Choroid plexus epithelial cell (primary cell): ENCODE results near the gene TMEM181.
"Not testable (repeated sequence)": the region's sequence is repeated elsewhere in the genome, so short reads cannot be mapped to it uniquely, and the experiment has no call there.

Experiments used
- DNase-seq: peaks from one replicate; pipeline ENCODE4 v3.0.0-alpha.2; 2010; ENCODE audit warnings: low read depth
- H3K4me3 ChIP-seq: 2 replicates; pipeline ENCODE4 v1.5.1; 2011; ENCODE audit warnings: low read depth, mild to moderate bottlenecking, control low read depth, low read length, moderate library complexity
- TF ChIP-seq, protein P1 (sequence below): conservative IDR thresholded peaks from 2 replicates; pipeline ENCODE4 v1.5.1; 2011; ENCODE audit warnings: low read depth, mild to moderate bottlenecking, control low read depth, inconsistent platforms, low read length, moderate library complexity

The TMEM181 gene

GRCh38 chr6:158611541-158612370 lies 51.9 kb downstream of the TMEM181 start:
- peak; percentile 9 for DNase-seq

DNA sequence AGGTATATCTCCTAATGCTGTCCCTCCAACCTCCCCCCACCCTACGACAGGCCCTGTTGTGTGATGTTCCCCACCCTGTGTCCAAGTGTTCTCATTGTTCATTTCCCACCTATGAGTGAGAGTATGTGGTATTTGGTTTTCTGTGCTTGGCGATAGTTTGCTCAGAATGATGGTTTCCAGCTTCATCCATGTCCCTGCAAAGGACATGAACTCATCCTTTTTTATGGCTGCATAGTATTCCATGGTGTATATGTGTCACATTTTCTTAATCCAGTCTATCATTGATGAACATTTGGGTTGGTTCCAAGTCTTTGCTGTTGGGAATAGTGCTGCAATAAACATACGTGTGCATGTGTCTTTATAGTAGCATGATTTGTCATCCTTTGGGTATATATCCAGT lies 54.7 kb downstream of the TMEM181 start:
- not testable (repeated sequence) for H3K4me3 ChIP-seq, DNase-seq

More at GRCh38 chr6:158611541-158612370, 51.9 kb downstream of the TMEM181 start:
- H3K4me3 ChIP-seq, result no peak overlapping the region
- TF ChIP-seq, protein P1, sequence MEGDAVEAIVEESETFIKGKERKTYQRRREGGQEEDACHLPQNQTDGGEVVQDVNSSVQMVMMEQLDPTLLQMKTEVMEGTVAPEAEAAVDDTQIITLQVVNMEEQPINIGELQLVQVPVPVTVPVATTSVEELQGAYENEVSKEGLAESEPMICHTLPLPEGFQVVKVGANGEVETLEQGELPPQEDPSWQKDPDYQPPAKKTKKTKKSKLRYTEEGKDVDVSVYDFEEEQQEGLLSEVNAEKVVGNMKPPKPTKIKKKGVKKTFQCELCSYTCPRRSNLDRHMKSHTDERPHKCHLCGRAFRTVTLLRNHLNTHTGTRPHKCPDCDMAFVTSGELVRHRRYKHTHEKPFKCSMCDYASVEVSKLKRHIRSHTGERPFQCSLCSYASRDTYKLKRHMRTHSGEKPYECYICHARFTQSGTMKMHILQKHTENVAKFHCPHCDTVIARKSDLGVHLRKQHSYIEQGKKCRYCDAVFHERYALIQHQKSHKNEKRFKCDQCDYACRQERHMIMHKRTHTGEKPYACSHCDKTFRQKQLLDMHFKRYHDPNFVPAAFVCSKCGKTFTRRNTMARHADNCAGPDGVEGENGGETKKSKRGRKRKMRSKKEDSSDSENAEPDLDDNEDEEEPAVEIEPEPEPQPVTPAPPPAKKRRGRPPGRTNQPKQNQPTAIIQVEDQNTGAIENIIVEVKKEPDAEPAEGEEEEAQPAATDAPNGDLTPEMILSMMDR, result no peak

GRCh38 chr6:158618289-158618688 lies 58.4 kb downstream of the TMEM181 start:
- not testable (repeated sequence) for H3K4me3 ChIP-seq, DNase-seq

DNA sequence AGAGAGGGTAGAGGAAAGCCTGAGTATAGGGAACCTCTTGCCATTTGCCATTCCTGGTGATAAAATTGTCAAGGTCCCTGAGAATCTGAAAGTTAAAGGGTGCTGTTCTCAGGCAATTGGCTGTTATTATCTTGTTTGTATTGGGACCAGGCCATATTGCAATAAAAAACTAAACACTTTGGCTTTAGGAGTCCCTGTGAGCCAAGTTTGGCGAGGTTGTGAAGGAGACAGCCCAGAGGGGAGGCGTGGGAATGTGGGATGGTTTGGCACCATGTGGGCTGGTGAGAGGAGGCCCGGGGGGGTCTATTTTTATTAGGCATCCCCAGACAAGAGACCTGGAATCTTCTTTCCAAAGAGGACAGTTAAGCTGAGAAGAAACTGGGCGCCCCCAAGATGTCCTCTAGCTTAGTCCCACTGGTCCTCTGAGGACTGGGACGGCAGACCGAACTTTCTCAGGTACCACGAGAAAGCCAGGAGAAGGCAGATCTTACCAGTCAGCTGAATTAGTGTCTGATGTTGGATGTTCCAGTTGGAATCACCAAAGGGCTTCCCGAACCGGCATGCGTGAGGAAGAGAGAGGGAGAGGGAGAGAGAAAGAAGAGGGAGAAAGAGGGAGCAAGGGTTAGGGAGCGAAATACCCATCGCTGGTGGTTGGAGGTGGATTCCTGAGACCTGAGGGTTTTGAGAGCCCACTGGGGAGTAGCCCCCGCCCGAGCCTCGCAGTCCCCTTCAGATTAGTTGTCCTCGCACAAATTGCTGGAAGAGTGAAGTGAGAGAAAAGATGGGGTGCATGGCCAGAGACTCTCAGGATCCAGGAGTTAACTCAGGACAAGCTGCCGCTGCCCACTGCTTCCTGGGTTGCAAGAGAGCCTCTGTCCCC lies 60.3 kb downstream of the TMEM181 start:
- TF ChIP-seq, protein P1, result no peak
- no peak overlapping the region for H3K4me3 ChIP-seq
- no peak for DNase-seq

DNA sequence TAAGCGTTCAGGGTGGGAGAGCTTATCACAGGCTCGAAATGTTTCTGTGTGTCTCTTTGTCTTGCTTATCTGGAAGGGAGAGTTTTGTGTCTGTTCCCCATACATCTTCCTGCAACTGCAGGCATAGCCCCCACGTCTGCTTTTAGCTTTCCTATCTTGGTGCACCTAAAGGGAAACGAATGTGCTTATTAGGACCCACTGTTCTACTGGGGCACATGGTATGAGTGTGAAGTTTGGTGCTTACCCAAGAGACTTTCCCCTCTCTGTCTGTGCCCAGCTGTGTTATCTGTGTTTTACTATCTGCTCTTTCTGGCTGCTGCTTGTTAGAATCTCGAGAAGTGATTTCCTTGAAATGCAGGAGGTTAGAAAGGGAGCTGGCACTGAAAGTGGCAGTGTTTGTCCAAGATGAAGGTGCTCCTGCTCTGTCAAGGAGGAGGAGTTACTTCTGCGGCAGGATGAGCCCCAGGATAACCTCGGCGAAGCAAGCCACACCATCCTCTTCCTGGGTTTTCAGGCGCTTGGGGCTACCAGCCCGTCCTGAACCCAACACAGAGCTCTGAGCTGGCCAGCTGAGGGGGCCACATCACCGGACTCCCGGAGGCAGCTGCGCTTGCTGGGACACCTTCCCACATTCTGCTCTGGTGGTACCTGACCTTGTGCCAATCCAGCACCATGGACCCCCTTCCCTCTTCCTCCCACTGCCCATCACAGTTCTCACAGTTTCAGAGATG lies 61.2 kb downstream of the TMEM181 start:
- DNase-seq, result no peak
- H3K4me3 ChIP-seq, result no peak overlapping the region

DNA sequence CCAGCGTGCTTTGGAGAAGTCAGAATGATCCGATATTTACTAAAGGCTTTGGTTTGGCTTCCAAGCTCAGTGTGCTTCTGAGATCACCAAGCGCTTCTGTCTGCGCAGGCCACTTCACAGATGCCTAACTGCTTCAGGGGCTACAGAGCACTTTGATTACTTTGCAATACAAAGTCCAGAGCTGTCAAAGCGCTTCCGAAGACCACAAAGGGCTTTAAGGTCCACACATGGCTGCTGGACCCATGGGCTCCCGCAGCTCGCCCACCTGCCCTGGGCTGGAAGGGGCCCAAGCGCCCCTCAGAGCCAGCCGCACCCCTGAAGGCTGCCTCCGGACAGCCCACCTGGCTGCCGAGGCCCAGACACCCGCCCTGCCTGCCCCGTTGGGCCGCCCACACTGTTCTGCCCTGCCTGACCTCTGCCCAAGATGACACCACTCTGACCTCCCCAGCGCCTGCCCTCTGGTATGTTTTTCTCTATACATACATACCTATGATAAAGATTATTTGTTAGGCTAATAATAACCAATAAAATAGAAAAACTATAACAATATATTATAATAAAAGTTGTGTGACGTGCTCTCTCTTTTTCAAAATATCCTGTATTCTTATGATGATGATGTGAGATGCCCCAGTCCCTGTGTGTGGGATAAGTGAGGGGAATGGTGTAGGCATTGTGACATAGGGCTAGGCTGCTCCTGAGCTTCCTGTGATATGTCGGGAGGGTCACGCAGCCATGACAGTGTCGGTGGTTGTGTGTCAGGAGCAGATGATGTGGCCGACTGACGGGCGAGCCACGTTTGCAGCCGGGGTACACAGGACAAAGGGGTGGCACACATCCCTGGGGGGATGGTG lies 62.0 kb downstream of the TMEM181 start:
- TF ChIP-seq, protein P1, result no peak
- no peak for DNase-seq
- no peak overlapping the region for H3K4me3 ChIP-seq

More for the DNA sequence above, 61.2 kb downstream of the TMEM181 start:
- TF ChIP-seq, protein P1, result no peak

DNA sequence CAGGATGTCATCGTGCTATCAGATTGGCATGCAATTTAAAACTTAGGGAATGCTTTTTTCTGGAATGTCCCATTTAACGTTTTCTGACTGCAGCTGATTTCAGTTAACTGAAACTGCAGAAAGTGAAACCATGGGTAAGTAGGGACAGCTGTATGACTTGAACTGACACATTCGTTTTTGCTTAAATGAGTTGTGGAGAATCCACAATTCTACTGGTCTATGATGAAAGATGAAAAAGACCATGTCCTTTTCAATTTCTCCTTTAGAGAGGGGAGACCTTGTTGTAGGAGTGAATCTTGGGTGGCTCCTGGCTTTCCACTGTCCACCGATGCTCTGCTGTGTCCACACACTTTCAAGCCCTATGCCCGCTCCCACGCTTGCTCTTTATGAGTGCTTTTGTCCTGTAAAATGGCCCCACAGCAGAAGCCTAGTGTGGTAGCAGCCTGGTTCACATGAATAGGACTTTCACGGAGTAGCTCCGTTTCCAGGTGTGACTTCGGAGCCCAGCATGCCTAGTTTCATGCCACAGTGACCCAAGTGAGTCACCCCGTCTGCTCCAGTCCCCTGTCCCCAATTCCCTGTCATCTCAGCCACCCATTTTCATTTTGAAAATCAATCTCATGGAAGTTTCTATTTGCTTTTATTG lies 62.8 kb downstream of the TMEM181 start:
- TF ChIP-seq, protein P1, result no peak
- no peak overlapping the region for H3K4me3 ChIP-seq
- no peak for DNase-seq
